ENCODE data around the gene SH3BP4.

DNA sequence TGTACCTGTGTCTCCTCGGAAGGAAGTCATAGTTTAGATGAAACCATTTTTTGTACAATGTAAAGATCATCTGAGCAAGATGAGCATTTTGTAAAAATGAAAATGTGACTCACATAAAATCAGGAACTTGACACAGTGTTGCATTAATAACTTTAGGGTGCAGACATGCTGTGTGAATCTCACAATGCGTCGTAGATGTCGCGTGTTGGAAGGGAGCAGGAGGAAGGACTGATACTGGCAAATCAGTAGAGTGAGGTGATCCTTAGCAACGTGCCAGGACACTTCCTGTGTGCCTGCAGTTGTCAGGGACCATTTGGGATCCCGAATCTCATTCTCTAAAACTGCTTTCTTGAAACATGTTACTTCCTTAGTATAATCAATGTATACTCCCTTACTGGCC lies 103.1 kb downstream of the SH3BP4 start:
- no peak for TF ChIP-seq NRF1 (IDR thresholded peaks at IDR 0.05; ENCODE audit: low read depth, low read length)
- TF ChIP-seq, protein P1, sequence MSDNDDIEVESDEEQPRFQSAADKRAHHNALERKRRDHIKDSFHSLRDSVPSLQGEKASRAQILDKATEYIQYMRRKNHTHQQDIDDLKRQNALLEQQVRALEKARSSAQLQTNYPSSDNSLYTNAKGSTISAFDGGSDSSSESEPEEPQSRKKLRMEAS (IDR thresholded peaks at IDR 0.05), result no peak
- no peak for TF ChIP-seq RFX5 (IDR thresholded peaks at IDR 0.05; ENCODE audit: borderline replicate concordance, low read depth, low read length)
- no peak for TF ChIP-seq EZH2 (IDR thresholded peaks at IDR 0.05; ENCODE audit: low read depth, low read length, severe bottlenecking)
- no peak for TF ChIP-seq YY1 (IDR thresholded peaks at IDR 0.05; ENCODE audit: low read depth, low read length)
